ENCODE measurements around the gene SNTG2. TPM values are rescaled to one million over a fixed set of nuclear protein-coding genes. Genes with fewer than 3 reads are reported as not detected.

The SNTG2 gene
- total and polyA plus RNA-seq, 10 donors = 1.9 to 59.4 (median 18.3) TPM

GRCh38 chr2:922185-922584 lies 28.5 kb upstream of the SNTG2 start:
- TF ChIP-seq POLR2AphosphoS5 (IDR thresholded peaks at IDR 0.05) (no peak), CTCF (IDR thresholded peaks at IDR 0.05 in 8 of 11, conservative IDR thresholded peaks at IDR 0.05 in 3 of 11) (no peak), POLR2A (IDR thresholded peaks at IDR 0.05) (no peak)
- Histone ChIP-seq H3K9me3 (peaks cover 0 to 2% (median 0%) of the 10 kb centered on the region in 8 donors), H3K27me3 (replicated peaks in 1 of 7) (no peaks in the 10 kb centered on the region), H3K36me3 (no peaks in the 10 kb centered on the region), H3K4me1 (no peaks in the 10 kb centered on the region), H3K27ac (no peak overlapping the region), H3K4me3 (no peak overlapping the region)
- WGBS, 5 donors = 88 to 95% (median 91%) methylated on average over 8 to 10 of the region's 10 CpGs
- intact Hi-C loops (cut with DNase I; ENCODE audit: low total_unique reads) = no loop called here
- no peak for DNase-seq

- intact Hi-C loops (cut with DNase I; ENCODE audit: low total_unique reads) = no loop called here
- Histone ChIP-seq H3K27ac (no peak overlapping the region), H3K36me3 (no peaks in the 10 kb centered on the region), H3K4me1 (no peaks in the 10 kb centered on the region), H3K4me3 (no peak overlapping the region), H3K9me3 (peaks cover 0 to 2% (median 0%) of the 10 kb centered on the region in 8 donors), H3K27me3 (replicated peaks in 1 of 7) (no peaks in the 10 kb centered on the region)
- DNase-seq = no peak
- WGBS, 5 donors = 67 to 79% (median 72%) methylated on average over 8 of the region's 8 CpGs
- TF ChIP-seq POLR2A (IDR thresholded peaks at IDR 0.05) (no peak), POLR2AphosphoS5 (IDR thresholded peaks at IDR 0.05) (no peak), CTCF (IDR thresholded peaks at IDR 0.05 in 8 of 11, conservative IDR thresholded peaks at IDR 0.05 in 3 of 11) (no peak)
Observed at GRCh38 chr2:923832-924601, 26.6 kb upstream of the SNTG2 start.

- H3K4me3 ChIP-seq = no peak overlapping the region
- WGBS, 5 donors = 67 to 75% (median 69%) methylated on average over 5 of the region's 5 CpGs
- H3K4me1 ChIP-seq = no peaks in the 10 kb centered on the region
- TF ChIP-seq CTCF (IDR thresholded peaks at IDR 0.05 in 8 of 11, conservative IDR thresholded peaks at IDR 0.05 in 3 of 11) (no peak), POLR2AphosphoS5 (IDR thresholded peaks at IDR 0.05) (no peak), POLR2A (IDR thresholded peaks at IDR 0.05) (no peak)
- intact Hi-C loops (cut with DNase I; ENCODE audit: low total_unique reads) = no loop called here
- H3K9me3 ChIP-seq = peaks cover 0 to 2% (median 0%) of the 10 kb centered on the region in 8 donors
- no peak overlapping the region for H3K27ac ChIP-seq
- DNase-seq = no peak
- H3K27me3 ChIP-seq (replicated peaks in 1 of 7) = no peaks in the 10 kb centered on the region
- H3K36me3 ChIP-seq = no peaks in the 10 kb centered on the region
Observed at GRCh38 chr2:924701-925100, 25.9 kb upstream of the SNTG2 start.

GRCh38 chr2:925309-925708 lies 25.3 kb upstream of the SNTG2 start:
- intact Hi-C loops (cut with DNase I; ENCODE audit: low total_unique reads) = no loop called here
- H3K36me3 ChIP-seq = no peaks in the 10 kb centered on the region
- no peak overlapping the region for H3K4me3 ChIP-seq
- no peak for TF ChIP-seq CTCF (IDR thresholded peaks at IDR 0.05 in 8 of 11, conservative IDR thresholded peaks at IDR 0.05 in 3 of 11)
- no peak for TF ChIP-seq POLR2A (IDR thresholded peaks at IDR 0.05)
- TF ChIP-seq POLR2AphosphoS5 (IDR thresholded peaks at IDR 0.05) = no peak
- DNase-seq = no peak
- 79 to 87% (median 84%) methylated on average over 4 of the region's 4 CpGs for WGBS, 5 donors
- peaks cover 0 to 2% (median 0%) of the 10 kb centered on the region in 8 donors for H3K9me3 ChIP-seq
- H3K27ac ChIP-seq = no peak overlapping the region
- no peaks in the 10 kb centered on the region for H3K4me1 ChIP-seq
- H3K27me3 ChIP-seq (replicated peaks in 1 of 7) = no peaks in the 10 kb centered on the region

Data from spleen (tissue), 11 donors.